Measurements from ENCODE around the gene MARCHF3. TPM values are rescaled to one million over a fixed set of nuclear protein-coding genes. Genes with fewer than 3 reads are reported as not detected.

The MARCHF3 gene
- total RNA-seq, 4 donors from 2014 or later: 1.5 to 12.8 (median 6.0) TPM

- 90 to 100% methylated on average over 1 of the region's 1 CpG for WGBS, 2 donors (ENCODE audit: low coverage in 1 of 2)
These were observed 21.2 kb upstream of the MARCHF3 start for GRCh38 chr5:127051591-127051990.

GRCh38 chr5:127046343-127047072 lies 16.1 kb upstream of the MARCHF3 start:
- H3K27me3 ChIP-seq: no peaks in the 10 kb centered on the region
- H3K4me3 ChIP-seq: no peak overlapping the region
- peaks cover 0 to 10% of the 10 kb centered on the region in 2 donors for H3K36me3 ChIP-seq
- no peaks in the 10 kb centered on the region for H3K9me3 ChIP-seq
- 80 to 87% methylated on average over 2 to 4 of the region's 4 CpGs for WGBS, 2 donors (ENCODE audit: low coverage in 1 of 2)
- H3K4me1 ChIP-seq: peaks cover 0 to 4% (median 0%) of the 10 kb centered on the region in 3 donors
- H3K27ac ChIP-seq: no peak overlapping the region
- no peak for TF ChIP-seq POLR2A (IDR thresholded peaks at IDR 0.05)
- no peak for TF ChIP-seq CTCF (IDR thresholded peaks at IDR 0.05)
- no peak for TF ChIP-seq POLR2AphosphoS5 (IDR thresholded peaks at IDR 0.05)
- TF ChIP-seq EP300 (IDR thresholded peaks at IDR 0.05): no peak
- no peak for ATAC-seq

More at GRCh38 chr5:127051591-127051990, 21.2 kb upstream of the MARCHF3 start:
- Histone ChIP-seq H3K27me3 (no peaks in the 10 kb centered on the region), H3K4me1 (no peaks in the 10 kb centered on the region), H3K36me3 (peaks cover 0 to 19% of the 10 kb centered on the region in 2 donors), H3K27ac (no peak overlapping the region), H3K4me3 (no peak overlapping the region), H3K9me3 (no peaks in the 10 kb centered on the region)
- TF ChIP-seq CTCF (IDR thresholded peaks at IDR 0.05) (no peak), POLR2A (IDR thresholded peaks at IDR 0.05) (no peak)
- no peak for ATAC-seq

- peaks cover 0 to 12% (median 0%) of the 10 kb centered on the region in 3 donors for H3K4me1 ChIP-seq
- H3K27ac ChIP-seq: no peak overlapping the region
- no peak for ATAC-seq
- H3K9me3 ChIP-seq: no peaks in the 10 kb centered on the region
- 91 to 93% methylated on average over 2 of the region's 2 CpGs for WGBS, 2 donors (ENCODE audit: low coverage in 1 of 2)
- H3K27me3 ChIP-seq: no peaks in the 10 kb centered on the region
- H3K4me3 ChIP-seq: no peak overlapping the region
- TF ChIP-seq CTCF (IDR thresholded peaks at IDR 0.05): no peak
- peaks cover 0 to 7% of the 10 kb centered on the region in 2 donors for H3K36me3 ChIP-seq
These were observed 12.2 kb upstream of the MARCHF3 start for GRCh38 chr5:127042593-127042992.

- H3K27me3 ChIP-seq: no peaks in the 10 kb centered on the region
- ATAC-seq: peak; percentile 43
- H3K4me3 ChIP-seq: no peak overlapping the region
- no peaks in the 10 kb centered on the region for H3K9me3 ChIP-seq
- no peaks in the 10 kb centered on the region for H3K36me3 ChIP-seq
- peaks cover 0 to 12% (median 0%) of the 10 kb centered on the region in 3 donors for H3K4me1 ChIP-seq
- peak overlapping the region in 2 of 4 donors; percentile 39 to 53 for H3K27ac ChIP-seq
- 57 to 78% methylated on average over 3 of the region's 3 CpGs for WGBS, 2 donors (ENCODE audit: low coverage in 1 of 2)
- TF ChIP-seq POLR2AphosphoS5 (IDR thresholded peaks at IDR 0.05) (no peak), EP300 (IDR thresholded peaks at IDR 0.05) (no peak), CTCF (IDR thresholded peaks at IDR 0.05) (no peak), POLR2A (IDR thresholded peaks at IDR 0.05) (no peak)
These were observed 11.2 kb upstream of the MARCHF3 start for GRCh38 chr5:127041571-127041970.

Data from gastroesophageal sphincter (tissue), 4 donors.